Mucosa of descending colon (tissue), 3 donors: ENCODE data around the gene ZKSCAN8. TPM values are rescaled to one million over a fixed set of nuclear protein-coding genes. Genes with fewer than 3 reads are reported as not detected.

ENCODE experiments used
- ATAC-seq: fragments of 200-7000 bp; cut with Tn5 transposase; one replicate; pipeline ENCODE4 v1.9.1; 2020; ENCODE audit warnings: mild to moderate bottlenecking, moderate library complexity
- DNase-seq, 3 donors: peaks; one replicate each; pipeline ENCODE4 v3.0.0-alpha.2; 2020
- H3K36me3 ChIP-seq: fragments of 200-600 bp; one replicate; pipeline ENCODE4 v1.8.0; 2021; ENCODE audit warnings: low read depth, mild to moderate bottlenecking
- H3K4me1 ChIP-seq: fragments of 200-600 bp; one replicate; pipeline ENCODE4 v1.8.0; 2021; ENCODE audit warnings: low read depth, mild to moderate bottlenecking
- H3K4me3 ChIP-seq: fragments of 200-600 bp; one replicate; pipeline ENCODE4 v1.8.0; 2021; ENCODE audit warnings: mild to moderate bottlenecking
- H3K9me3 ChIP-seq: fragments of 200-600 bp; one replicate; pipeline ENCODE4 v1.8.0; 2021; ENCODE audit warnings: mild to moderate bottlenecking
- CTCF ChIP-seq: fragments of 200-600 bp; IDR thresholded peaks from one replicate; pipeline ENCODE4 v1.8.0; 2022; ENCODE audit warnings: antibody characterized with exemption, mild to moderate bottlenecking
- intact Hi-C, 2 donors: fragments of 100-400 bp; cut with DNase I in 1 of 2; cut with micrococcal nuclease in 1 of 2; formaldehyde crosslinking; loops; one replicate each; pipeline versions ENCODE4 v1.11.0 to v1.11.1; 2022; cut with DNase I, micrococcal nuclease
- total RNA-seq, 3 donors: library from RNA; stranded (reverse); fragmentation: NEBNext Ultra II Directional in 2 of 3; extraction: Animal tissue kit (Norgen Biotek cat#: 25700) in 2 of 3; gene quantifications; one replicate each; pipeline versions ENCODE4 v1.2.1 to v1.2.4, GENCODE V29; 2021 to 2023
- donor health status: DM: no; HTN: no; CAD: no; lungs with moderate emphysema.
- donor health status: DM: no; HTN: no; CAD: no.
- donor health status: DM: no; HTN: yes; CAD: no.

Gene ZKSCAN8
- total RNA-seq, 3 donors from 2014 or later: 11.6 to 26.7 (median 16.6) TPM

GRCh38 chr6:28167926-28168325, 26.2 kb downstream of the ZKSCAN8 start:
- Histone ChIP-seq H3K36me3 (no peaks in the 10 kb centered on the region), H3K9me3 (no peaks in the 10 kb centered on the region), H3K4me1 (no peaks in the 10 kb centered on the region), H3K4me3 (no peak overlapping the region)
- no peak for TF ChIP-seq CTCF
- DNase-seq (no peak), ATAC-seq (no peak)
- intact Hi-C loops: no loop called here

- H3K4me1 ChIP-seq: no peaks in the 10 kb centered on the region
- no peak for ATAC-seq
These were observed 29.6 kb downstream of the ZKSCAN8 start for GRCh38 chr6:28171271-28171670.

GRCh38 chr6:28172006-28172405, 30.3 kb downstream of the ZKSCAN8 start:
- ATAC-seq (no peak), DNase-seq (no peak)
- intact Hi-C loops: no loop called here
- Histone ChIP-seq H3K4me3 (no peak overlapping the region), H3K4me1 (no peaks in the 10 kb centered on the region), H3K9me3 (no peaks in the 10 kb centered on the region), H3K36me3 (no peaks in the 10 kb centered on the region)
- TF ChIP-seq CTCF: no peak

More at GRCh38 chr6:28171271-28171670, 29.6 kb downstream of the ZKSCAN8 start:
- intact Hi-C loops: no loop called here
- no peak for DNase-seq
- no peak for TF ChIP-seq CTCF
- Histone ChIP-seq H3K36me3 (no peaks in the 10 kb centered on the region), H3K9me3 (no peaks in the 10 kb centered on the region), H3K4me3 (no peak overlapping the region)

GRCh38 chr6:28176373-28176772, 34.7 kb downstream of the ZKSCAN8 start:
- TF ChIP-seq CTCF: no peak
- no peak overlapping the region for H3K4me3 ChIP-seq
- ATAC-seq: no peak
- H3K36me3 ChIP-seq: no peaks in the 10 kb centered on the region
- intact Hi-C loops: no loop called here
- DNase-seq: no peak
- no peaks in the 10 kb centered on the region for H3K9me3 ChIP-seq
- H3K4me1 ChIP-seq: no peaks in the 10 kb centered on the region

- intact Hi-C loops: no loop called here
- Histone ChIP-seq H3K36me3 (no peaks in the 10 kb centered on the region), H3K9me3 (peaks cover 8% of the 10 kb centered on the region), H3K4me3 (no peak overlapping the region), H3K4me1 (no peaks in the 10 kb centered on the region)
- no peak for ATAC-seq
- no peak for TF ChIP-seq CTCF
- no peak for DNase-seq
These were observed 40.6 kb downstream of the ZKSCAN8 start for GRCh38 chr6:28182255-28182654.
